HG03064 (cell line): Measurements from ENCODE around the gene RAD51B.

Experiments
- ATAC-seq: cut with Tn5 transposase; IDR thresholded peaks from one replicate; pipeline ENCODE4 v1.9.1; 2021; ENCODE audit warnings: low read depth; ENCODE audit not compliant: unreplicated experiment

RAD51B gene

DNA sequence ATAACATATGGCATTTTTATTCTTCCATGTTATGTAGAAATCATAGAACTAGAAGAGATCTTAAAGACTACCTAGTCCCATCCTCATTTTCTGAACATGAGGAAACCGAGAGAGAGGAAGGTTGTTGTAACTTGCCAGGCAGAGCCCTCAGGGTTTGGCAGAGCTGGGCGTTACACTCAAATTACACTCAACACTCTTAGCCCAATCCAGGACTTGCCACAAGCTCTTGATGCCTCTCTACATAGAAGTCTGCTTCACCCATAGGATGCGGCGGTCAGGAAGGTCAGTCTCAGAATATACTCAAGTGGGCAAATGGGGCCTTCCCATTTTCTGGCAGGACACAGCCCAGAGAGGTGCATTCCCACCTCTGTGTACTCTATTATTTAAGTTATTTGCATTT is 765.2 kb downstream of the RAD51B start:
- no peak for ATAC-seq

- ATAC-seq = no peak
These were observed 766.1 kb downstream of the RAD51B start for GRCh38 chr14:68585690-68586089.

DNA sequence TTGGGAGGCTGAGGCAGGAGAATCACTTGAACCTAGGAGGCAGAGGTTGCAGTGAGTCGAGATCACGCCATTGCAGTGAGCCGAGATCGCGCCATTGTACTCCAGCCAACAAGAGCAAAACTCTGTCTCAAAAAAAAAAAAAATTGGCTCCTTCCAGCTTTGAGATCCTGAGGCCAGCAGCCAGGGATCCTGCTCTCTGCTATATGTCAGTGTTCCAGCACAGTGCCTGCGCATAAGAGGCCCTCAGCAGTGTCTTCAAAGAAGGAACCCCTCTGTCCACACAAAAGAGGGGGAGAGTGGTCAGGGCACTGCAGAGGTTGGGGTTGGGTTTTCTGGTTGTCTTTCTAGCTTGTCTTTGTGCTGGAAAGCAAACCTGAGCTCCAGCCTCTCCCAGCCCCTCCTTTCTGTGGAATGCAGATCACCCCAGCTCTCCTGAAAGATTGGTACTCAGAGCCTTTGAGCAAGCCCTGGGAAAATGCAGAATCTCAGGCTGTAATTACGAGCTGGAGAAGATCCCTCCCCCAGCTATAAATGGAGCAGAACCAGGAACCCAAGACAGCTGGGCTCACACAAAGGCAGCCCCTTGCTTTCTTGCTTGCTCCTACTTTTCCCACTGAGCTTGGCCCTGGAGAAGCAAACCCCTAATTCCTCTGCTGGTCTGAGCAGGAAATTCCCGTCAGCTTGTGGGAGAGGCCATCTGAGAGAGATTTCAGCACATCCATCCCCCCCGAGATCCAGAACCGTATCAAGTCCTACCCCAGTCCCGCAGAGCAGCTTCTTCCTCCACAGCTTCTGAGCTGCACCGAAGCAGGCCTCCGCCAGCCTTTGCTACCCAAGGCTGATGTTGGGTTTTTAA is 767.5 kb downstream of the RAD51B start:
- no peak for ATAC-seq

DNA sequence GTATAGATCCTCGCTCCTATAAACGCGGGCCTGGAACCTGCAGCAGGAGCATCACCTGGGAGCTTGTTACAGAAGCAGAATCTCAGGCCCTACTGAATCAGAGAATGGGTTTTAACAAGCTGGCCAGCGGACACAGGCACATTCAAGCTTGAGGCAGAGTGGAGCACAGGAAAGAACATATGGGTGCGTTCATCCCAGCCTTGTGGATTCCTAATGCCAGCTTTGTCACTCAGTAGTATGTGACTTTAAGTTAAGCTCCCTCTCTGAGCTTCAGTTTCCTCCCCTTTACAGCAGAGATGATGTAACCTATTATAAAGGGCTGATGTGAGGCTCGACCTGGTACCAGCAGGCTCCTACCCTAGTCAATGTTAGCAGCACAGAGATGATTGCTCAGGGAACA is 768.4 kb downstream of the RAD51B start:
- no peak for ATAC-seq

DNA sequence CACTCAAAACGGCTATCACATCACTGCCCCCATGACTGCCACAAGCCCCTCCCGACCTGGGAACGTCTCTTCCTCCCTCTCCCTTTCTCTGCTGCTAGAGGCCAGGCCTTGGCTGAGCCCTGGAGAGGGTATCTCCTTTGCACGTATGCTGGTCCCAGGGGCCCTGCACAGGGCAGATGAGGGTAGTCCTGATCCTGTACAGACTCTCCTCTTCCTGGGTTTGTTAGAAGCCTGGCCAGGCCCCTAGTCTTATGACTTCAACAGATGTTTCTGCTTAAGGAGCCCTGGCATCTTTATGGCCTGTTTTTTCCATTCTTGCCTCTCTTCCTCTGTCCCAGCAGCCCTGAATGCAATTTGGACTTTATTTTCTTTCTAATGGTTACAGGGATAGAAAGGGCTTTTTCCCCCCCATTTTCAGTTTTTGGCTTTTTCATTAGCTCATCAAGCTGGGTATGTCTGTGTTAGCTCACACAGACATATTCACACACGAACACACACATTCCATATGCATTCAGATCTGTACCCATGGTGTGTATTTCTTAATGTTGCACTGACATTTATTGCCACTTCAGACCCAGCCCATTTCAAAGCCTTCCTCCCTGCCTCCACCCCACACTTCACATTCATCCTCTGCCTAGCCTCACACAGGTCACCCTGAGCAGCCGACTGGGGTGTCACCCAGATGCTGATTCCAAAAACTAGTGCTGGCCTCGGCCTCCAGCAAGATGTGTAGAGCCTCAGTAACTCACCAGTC is 770.0 kb downstream of the RAD51B start:
- ATAC-seq = no peak

DNA sequence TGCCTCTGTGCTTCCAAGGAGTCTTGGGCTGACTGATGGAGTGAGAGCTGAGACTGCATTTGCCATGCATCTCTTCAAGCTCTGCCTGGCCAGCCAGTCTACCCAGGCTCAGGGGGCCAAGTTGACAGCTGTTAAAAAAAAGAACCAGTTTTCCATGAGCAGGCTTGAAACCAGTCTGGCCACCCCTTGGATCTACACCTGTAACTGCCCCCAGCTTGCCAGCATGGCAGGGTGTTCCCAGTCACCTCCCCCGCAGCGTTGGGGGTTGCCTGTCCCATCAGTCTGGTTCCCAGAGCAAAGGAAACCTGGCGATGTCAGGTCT is 770.6 kb downstream of the RAD51B start:
- ATAC-seq = no peak

DNA sequence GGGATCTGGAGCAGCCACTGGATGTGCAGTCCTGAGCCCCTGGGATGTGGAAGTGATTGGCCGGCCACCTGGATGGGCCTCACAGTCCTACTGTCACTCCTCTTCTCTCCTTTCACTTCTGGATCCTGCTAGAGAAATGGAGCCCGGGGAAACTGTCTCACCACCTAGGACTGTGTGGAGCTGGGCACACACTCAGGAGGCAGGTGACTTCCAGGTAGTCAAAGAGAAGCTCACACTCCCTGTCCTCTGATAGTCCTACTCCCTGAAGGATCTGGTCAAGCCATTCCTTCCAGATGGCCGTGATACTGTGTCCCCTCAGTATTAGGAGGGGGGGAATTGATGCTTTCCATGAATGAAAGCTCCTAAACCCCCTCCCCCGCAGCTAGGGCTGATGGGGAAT is 772.2 kb downstream of the RAD51B start:
- ATAC-seq = no peak

- no peak for ATAC-seq
These were observed 773.5 kb downstream of the RAD51B start for GRCh38 chr14:68592948-68593556.

- ATAC-seq = no peak
These were observed 774.4 kb downstream of the RAD51B start for GRCh38 chr14:68593806-68594536.

- no peak for ATAC-seq
These were observed 775.3 kb downstream of the RAD51B start for GRCh38 chr14:68594737-68595380.

- no peak for ATAC-seq
These were observed 776.6 kb downstream of the RAD51B start for GRCh38 chr14:68596211-68596610.

DNA sequence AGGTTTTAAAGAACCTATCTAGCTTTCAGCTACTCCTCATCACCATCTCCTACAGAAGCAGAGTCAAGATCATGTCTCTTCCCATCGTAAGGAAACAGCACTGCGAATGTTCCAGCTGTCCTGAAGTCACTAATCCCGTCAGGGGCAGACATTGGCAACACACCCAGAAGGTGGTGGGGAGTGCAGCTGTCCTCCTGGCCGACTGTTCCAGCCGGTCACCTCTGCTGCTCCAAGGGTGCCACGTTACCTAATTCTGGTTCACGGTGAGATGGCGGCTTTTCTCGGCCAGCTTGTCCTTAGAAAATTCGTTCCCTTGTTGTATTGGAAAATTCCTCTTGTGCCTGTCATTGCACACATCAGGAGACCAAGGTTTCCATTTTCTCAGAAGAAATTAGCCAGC is 777.1 kb downstream of the RAD51B start:
- ATAC-seq = no peak

DNA sequence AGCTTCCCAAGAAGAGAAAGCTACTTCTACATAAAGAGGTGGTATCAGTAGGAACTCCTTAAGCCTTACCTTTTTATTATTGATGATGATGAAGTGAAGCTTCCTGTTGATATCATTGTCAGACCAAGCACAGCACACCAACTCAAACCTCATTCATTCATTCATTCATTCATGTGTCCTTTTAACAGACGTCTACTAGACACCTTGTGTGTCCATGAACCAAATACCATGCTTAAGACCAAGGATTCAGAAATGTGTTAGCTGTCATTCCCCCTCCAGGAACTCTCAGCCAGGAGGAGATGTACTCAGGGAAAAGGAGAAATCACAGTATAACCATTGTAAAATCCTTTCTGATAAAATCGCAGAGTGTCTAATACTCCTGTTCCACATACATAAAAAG is 778.5 kb downstream of the RAD51B start:
- no peak for ATAC-seq

GRCh38 chr14:68598621-68599447 is 779.3 kb downstream of the RAD51B start:
- ATAC-seq = no peak

DNA sequence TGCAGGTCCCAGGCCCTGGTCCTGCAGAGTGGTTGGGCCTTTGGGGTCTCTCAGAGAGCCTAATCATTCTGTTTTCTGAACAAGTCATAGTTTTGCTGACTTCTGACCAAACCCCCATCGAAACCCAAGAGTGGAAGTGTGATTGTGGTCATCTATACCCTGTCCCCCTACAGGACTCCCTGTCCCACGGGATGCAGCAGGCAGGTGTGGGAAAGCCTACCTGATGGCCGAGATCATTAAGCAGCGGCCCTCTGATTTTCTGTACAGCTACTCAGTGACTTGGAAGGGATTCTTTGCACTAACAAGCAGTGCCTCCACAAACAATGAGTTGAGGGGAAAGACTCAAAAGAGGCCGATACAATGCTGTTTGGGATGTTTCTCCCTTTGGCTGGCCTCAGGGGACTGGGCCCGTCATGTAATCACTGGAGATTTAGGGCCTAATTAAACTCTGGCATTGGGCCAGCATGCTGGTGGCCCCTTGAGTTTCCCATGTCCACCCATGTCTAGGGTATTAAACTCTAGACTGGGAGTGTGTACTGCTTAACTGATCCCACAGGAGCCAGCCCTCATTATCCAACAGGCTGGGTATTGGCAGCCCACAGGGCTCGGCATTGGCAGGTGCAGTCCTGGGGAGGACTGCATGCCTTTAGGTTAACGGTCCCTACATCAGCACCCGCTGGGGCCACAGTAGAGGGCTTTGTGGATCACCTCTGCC is 780.5 kb downstream of the RAD51B start:
- ATAC-seq = no peak

- ATAC-seq = no peak
These were observed 782.9 kb downstream of the RAD51B start for GRCh38 chr14:68602507-68602906.

- ATAC-seq = no peak
These were observed 784.2 kb downstream of the RAD51B start for GRCh38 chr14:68603533-68604360.

DNA sequence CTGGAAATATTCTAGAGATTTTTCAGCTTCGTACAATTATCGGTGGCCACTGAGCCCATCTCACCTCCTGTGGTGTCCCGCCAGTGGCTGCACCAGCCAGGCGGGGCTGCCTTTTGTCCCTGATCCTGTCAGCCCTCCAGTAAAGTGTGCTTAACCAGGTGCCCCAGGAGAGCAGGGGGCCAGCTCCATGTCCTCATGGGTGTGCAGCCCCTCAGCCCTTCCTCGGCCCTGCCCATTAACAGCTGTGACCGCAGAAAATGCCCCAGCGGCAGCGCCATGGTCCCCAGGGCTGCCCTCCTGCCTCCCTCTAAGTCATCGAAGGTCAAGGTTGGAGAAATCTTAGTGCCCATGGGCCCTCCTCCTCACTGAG is 784.8 kb downstream of the RAD51B start:
- ATAC-seq = no peak
